SW480 (cell line): ENCODE measurements around the gene TRMT61B.

ENCODE experiments used
- DNase-seq: peaks from one replicate; pipeline ENCODE4 v3.0.0-alpha.2; 2016; ENCODE audit warnings: low spot score

Gene TRMT61B

DNA sequence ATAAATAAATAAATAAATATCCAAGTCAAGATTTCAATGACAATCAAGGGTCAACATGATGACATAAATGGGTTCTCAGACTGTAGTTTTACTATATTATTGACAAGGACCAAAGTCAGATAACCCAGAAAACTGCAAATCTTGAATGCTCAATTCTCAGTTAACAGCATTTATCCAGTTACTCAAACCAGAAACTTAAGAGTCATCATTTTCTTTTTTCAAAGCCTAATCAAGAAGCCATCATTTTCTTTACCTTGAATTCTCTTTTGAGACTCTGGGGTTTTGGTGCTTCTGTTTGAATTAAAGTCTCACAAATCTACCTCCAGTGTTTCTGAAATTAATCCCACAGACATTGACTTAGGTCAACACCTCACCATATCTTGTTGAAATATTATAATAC, 14.1 kb downstream of the TRMT61B start:
- DNase-seq: no peak

DNA sequence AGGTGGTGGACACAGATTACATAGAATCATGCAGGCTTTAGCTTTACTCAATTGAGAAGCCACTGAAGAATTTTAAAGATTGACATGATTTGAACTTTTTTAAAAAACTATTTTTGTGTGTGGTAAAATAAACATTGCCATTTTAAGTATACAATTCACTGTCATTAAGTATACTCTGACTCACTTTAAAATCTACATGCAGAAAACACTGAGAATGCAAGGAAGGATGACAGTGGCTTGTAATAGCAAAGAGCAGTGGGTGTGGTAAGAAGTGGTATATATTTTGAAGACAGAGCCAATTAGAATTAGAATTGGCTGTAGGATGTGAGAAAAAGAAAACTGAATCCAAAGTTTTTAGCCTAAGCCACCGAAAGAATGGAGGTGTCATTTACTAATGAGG, 14.9 kb downstream of the TRMT61B start:
- DNase-seq: no peak

DNA sequence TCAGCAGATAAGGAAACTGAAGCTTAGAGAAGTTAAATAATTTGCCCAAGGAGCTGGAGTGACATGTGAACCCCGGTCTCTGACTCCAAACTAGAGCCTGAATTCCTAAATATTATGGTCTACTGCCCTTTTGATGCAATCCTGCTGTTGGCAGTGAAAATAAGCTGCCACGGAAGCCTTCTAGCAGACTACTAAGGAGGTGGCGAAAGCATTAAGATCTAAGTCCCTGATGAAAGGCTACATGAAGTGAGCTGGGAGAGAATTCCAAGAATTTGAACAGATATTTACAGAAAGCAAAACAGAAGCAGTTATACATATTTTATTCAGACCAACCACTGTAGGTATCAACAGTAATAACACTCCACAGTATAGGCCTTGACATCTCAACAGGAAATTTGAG, 28.1 kb downstream of the TRMT61B start:
- no peak for DNase-seq

DNA sequence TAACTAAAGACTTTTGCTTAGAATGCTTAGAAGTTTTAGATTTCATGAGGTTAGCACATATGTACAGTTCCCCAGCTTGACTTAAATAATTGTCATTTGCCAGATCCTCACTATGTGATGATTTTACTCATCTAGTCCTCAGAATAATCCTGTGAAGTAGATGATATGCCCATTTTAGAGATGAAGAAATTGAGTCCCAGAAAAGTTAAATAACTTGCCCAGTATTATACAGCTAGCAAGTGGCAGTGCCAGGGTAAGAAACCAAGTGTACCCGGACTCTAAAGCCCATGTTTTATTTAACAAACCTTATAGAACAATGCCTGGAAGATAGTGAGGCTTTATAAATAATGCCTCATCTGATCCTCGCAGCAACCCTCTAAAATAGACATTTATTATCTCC, 31.1 kb downstream of the TRMT61B start:
- DNase-seq: no peak

DNA sequence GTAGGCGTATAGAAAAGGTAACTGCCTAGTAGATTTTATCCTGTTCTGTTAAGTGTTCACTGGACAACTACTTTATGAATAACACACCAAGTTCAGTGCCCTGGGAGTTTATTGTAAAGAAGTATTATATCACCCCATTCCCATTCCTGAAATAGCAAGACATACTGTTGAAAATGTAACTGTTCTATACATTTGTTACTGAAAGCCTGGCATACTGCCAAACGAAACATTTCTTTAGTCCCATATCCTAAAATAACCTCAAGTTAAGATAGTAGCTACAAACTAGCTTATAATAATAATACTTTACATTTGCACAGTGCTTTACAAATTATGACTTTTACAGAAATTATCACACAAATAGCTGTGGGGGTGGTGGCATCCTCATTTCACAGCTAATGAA, 34.3 kb downstream of the TRMT61B start:
- no peak for DNase-seq

DNA sequence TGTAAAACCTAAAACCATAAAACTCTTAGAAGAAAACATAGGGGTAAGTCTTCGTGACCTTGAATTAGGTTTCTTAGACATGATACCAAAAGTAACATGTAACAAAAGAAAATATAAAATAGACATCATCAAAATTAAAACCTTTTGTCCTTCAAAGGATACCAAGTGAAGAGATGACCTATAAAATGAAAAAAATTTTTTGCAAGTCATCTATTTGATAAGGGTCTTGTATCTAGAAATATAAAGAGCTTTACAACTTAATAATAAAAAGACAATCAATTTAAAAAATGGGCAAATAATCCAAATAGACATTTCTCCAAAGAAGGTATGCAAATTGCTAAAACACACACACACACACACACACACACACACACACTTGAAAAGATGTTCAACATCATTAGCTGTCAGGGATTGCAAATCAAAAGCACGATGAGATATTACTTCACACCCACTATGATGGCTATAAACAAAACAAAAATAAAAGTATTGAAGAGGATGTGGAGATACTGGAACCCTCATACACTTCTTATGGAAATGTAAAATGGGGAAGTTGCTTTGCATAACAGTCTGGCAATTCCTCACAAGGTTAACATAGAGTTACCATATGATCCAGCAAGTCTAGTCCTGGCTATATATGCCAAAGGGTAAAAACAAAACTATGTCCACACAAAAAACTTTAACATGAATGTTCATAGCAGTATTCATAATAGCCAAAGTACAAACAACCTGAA, 36.2 kb downstream of the TRMT61B start:
- no peak for DNase-seq

DNA sequence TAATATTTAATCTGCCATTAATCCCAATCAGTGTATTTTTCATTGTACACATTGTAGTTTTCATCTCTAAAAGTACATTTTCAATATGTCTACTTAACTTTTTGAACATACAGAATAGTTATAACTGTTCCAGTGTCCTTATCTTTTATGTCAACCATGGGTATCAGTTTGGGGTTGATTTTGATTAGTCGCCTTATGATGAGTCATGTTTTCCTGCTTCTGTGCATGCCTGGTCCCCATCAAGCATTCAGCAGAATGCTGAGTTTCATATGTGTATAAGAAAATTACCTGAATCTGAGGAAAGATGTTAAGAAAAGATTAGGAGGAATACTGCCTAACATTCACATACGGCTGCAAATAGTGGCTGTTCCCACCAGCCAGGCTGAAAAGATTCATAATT, 41.7 kb downstream of the TRMT61B start:
- no peak for DNase-seq

DNA sequence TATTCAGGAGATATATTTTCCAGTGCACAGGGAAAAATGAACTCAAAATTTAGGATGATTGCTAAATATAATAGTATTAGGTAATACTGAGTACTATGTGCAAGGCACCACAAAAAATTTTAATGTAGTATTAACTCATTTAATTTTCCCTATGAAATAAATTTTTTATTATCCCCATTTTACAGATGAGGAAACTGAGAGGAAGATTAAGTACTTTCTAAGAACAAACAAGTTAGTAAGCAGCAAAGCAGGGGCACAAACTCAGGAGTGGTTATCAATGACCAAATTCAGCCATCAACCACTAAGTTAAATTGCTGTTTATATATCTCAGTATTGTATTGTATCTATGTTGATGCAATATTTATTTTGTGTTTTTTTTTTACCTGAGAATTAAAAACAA, 45.2 kb downstream of the TRMT61B start:
- no peak for DNase-seq

DNA sequence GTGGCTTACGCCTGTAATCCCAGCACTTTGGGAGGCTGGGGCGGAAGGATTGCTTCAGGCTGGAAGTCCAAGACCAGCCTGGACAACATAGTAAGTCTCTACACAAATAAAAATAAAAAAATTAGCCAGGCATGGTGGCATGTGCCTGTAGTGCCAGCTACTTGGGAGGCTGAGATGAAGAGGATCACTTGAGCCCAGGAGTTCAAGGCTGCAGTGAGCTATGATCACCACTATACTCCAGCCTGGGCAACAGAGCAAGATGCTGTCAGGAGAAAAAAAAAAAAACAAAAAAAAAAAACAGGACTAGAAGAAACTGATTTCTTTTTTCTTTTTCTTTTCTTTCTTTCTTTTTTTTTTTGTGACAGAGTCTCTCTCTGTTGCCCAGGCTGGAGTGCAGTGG, 45.9 kb downstream of the TRMT61B start:
- no peak for DNase-seq

DNA sequence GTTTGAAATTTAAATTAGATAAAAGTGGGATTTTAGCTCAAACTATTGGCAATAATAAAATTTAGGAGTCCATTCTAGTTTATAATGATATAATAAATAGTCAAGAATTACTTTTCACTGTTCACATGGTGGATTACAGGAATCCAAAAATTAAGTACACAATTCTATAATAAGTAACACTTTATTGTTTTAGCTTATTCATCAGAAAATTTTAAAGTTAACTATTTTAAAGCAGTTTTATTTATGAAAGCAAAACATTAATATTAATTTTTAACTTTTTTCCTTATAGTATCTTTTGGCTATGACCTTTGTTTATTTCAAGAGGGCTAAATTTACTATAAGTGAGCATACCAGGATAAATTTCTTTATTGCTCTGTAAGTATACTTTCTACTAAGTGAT, 48.1 kb downstream of the TRMT61B start:
- DNase-seq: no peak

DNA sequence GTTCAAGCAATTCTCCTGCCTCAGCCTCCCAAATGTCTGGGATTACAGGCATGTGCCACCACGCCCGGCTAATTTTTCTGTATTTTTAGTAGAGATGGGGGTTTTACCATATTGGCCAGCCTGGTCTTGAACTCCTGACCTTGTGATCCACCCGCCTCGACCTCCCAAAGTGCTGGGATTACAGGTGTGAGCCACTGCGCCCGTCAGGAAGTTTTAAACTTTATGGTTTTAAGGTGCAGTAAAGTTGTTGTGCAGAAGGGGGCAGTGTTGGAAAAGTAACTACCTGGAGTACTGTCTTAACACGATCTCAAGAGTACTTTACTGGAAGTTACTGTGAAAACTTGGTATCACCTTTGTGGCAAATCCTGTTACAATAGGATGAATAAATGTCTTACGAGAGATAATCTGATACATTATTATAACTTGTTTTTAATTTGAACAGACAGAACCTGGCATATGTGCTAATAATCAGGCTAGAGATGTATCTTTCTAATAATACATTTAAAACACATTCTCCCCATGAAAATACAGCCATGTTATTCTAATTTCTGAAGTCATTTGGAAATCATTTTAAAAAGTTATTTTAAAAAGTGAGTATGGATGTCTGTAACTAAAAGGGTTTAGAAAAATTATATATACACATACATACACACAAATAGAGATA, 48.7 kb downstream of the TRMT61B start:
- peak; percentile 66 for DNase-seq

DNA sequence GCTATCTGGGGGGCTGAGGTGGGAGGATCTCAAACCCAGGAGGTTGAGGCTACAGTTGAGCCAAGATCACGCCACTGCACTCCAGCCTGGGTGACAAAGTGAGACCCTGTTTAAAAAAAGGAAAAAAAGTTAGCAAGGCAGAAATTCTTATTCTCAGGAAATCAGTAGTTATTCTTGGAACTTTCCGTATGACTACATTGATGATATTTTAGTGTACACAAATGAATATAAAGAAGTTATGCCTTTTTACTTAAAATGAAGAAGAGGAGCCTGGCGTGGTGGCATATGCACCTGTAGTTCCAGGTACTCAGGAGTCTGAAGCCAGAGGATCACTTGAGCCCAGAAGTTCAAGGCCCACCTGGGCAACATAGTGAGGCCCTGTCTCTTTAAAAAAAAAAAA, 52.1 kb downstream of the TRMT61B start:
- DNase-seq: no peak

DNA sequence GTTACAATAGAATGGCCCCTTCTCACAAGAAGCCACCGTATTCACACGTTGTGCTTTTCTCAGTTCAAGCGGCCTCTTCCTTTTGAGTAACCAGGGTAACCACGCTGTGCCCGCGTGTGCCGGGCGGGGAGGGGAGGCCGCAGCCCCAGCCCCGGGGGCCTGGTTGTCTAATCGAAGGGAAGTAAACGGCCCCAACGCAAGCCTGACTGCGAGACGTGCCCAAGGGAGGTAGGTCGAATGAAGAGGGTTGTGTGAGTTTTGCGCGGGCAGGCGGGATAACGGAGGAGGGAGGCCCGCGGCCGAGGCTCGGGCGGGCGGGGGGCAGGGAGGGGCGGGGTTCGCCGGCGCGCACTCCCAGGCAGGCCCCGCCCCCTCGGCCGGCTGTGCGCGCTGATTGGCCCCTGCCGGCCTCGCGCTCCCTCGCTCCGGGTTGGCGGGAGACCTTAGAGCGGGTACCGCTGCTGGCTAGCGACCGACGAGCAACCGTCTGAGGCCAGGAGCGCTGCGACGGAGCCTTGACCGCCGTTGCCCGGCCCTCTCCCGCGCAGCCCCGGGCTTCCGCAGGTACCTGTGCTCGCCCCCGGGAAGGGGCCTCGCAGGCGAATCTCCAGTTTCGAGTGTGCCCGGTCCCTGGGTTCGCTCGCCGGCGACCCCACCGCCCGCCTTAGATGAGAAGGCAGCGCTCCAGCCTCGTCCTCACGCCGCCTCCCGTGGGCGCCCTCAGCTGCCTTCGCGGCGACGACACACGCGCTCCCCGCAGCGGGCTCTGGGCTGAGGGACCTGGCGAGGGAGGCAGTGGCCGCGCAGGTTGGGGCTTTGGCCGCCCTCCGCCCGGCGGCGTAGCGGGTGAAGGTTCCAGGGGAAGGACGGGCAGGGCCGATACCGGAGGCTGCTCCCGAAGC, 59.5 kb downstream of the TRMT61B start, which contains the start of gene SPDYA:
Gene SPDYA, plus strand, starts transcription at position 451 of the 902 bp plus-strand sequence. CDS start 5,181 bp downstream, outside the sequence.
- peak; percentile 14 for DNase-seq

DNA sequence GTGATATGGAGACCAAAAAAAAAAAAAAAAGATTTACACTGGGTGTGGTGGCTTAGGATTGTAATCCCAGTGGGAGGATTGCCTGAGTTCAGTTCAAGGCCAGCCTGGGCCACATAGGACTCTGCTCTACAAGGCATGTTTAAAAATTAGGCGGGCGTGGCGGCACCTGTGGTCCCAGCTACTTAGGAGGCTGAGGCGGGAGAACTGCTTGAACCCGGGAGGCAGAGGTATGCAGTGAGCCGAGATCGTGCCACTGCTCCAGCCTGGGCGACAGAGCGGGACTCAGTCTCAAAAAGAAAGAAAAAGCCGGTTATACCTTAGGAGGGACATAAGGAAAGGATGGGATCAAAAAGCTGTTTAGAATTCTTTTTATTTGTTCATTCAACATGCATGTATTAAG, 60.2 kb downstream of the TRMT61B start:
- no peak for DNase-seq

DNA sequence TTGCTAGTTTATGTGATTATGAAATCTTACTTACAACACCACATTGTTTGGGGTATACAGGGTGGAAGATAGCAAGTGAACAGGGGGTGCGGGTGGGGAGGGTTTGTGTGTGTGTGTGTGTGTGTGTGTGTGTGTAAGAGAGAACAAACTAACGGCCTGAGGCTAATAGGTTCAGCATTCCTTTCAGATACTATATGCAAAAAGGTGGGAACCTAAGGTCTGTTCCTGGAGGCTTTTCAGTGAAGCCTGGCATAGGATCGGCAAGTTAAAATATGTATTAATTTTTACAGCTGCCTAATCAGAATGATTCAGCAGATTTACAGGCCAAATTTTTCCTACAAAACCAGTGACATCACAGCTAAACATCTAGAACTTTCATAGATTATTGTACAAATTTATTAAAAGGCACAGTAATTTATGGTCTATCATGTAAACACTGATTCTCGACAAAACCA, 67.1 kb downstream of the TRMT61B start:
- DNase-seq: no peak

DNA sequence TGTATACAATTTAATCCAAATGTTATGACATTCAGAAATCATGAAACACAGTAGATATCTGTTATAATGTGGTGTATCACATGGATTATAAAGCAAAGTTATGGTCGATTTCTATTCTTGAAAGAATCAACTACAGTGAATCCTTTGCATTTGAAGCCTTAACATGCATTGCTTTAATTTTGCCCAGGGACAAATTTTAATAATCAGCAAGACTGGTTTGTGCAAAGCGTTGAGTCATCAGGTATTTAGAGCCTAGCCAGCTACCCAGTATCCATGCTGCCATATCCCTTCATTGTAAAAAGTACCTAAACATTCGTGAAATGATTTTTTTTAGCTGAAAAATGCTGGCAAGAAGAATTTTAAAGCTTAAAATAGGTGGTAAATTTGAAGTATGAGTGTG, 68.4 kb downstream of the TRMT61B start:
- DNase-seq: no peak
